ENCODE results near the gene SHOX.
"Not testable (repeated sequence)": the region's sequence is repeated elsewhere in the genome, so short reads cannot be mapped to it uniquely, and the experiment has no call there.

- TF ChIP-seq CTCF, POLR2A, POLR2AphosphoS5 (IDR thresholded peaks at IDR 0.05): not testable (repeated sequence)
Measured at GRCh38 chrX:604616-605015, 26.0 kb upstream of the SHOX start.

Measured in breast epithelium (tissue), 3 donors.